HEK293 (cell line): ENCODE data around the gene MINDY1.

ENCODE experiments used
- ZNF791 ChIP-seq: fragments of 450-650 bp; formaldehyde crosslinking; IDR thresholded peaks from 2 replicates; pipeline ENCODE4 v1.5.1; 2016; ENCODE audit warnings: missing biosample characterization, missing genetic modification characterization
- TF ChIP-seq, protein P1 (sequence below): fragments of 450-650 bp; formaldehyde crosslinking; IDR thresholded peaks from 2 replicates; pipeline ENCODE4 v1.5.1; 2016; ENCODE audit warnings: missing biosample characterization, missing genetic modification characterization
- TF ChIP-seq, protein P2 (sequence below): fragments of 450-650 bp; formaldehyde crosslinking; IDR thresholded peaks from 2 replicates; pipeline ENCODE4 v1.5.1; 2016; ENCODE audit warnings: missing biosample characterization, missing genetic modification characterization

DNA sequence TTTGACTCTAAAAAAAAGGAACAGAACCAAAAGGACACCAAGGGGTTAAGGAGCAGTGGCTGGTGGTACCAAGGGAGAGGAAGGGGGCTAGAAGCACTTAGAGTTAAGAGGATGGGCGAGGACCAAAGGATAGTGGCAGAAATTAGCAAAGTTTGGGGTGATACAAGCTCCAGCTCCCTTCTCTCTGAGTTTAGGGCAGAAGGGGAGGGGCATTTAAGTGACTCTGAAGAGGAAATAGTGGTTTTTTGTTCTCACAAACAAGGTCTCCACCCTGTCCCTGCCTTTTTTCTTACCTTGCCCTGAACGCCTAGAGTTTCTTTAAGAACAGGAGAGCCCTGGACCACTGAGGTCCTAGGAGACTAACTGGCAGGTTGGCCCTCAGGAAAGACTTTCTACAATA is 49.4 kb upstream of the MINDY1 start:
- TF ChIP-seq, protein P1, sequence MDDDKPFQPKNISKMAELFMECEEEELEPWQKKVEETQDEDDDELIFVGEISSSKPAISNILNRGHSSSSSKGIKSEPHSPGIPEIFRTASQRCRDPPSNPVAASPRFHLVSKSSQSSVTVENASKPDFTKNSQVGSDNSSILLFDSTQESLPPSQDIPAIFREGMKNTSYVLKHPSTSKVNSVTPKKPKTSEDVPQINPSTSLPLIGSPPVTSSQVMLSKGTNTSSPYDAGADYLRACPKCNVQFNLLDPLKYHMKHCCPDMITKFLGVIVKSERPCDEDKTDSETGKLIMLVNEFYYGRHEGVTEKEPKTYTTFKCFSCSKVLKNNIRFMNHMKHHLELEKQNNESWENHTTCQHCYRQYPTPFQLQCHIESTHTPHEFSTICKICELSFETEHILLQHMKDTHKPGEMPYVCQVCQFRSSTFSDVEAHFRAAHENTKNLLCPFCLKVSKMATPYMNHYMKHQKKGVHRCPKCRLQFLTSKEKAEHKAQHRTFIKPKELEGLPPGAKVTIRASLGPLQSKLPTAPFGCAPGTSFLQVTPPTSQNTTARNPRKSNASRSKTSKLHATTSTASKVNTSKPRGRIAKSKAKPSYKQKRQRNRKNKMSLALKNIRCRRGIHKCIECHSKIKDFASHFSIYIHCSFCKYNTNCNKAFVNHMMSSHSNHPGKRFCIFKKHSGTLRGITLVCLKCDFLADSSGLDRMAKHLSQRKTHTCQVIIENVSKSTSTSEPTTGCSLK (tag by site-specific recombination): no peak
- TF ChIP-seq, protein P2, sequence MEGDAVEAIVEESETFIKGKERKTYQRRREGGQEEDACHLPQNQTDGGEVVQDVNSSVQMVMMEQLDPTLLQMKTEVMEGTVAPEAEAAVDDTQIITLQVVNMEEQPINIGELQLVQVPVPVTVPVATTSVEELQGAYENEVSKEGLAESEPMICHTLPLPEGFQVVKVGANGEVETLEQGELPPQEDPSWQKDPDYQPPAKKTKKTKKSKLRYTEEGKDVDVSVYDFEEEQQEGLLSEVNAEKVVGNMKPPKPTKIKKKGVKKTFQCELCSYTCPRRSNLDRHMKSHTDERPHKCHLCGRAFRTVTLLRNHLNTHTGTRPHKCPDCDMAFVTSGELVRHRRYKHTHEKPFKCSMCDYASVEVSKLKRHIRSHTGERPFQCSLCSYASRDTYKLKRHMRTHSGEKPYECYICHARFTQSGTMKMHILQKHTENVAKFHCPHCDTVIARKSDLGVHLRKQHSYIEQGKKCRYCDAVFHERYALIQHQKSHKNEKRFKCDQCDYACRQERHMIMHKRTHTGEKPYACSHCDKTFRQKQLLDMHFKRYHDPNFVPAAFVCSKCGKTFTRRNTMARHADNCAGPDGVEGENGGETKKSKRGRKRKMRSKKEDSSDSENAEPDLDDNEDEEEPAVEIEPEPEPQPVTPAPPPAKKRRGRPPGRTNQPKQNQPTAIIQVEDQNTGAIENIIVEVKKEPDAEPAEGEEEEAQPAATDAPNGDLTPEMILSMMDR: no peak
- TF ChIP-seq ZNF791 (tag by site-specific recombination): no peak
